DMS153 treated with DMSO at 0.1 percent for 48 hours (cell line): ENCODE measurements around the gene TNFAIP2.
A peak's percentile ranks its signal among the peaks of the same experiment; 100 is the strongest.

Experiments used
- DNase-seq: peaks from one replicate; lab custom pipeline; 2025; ENCODE audit not compliant: unreplicated experiment; lab: John Stamatoyannopoulos, UW

Gene TNFAIP2

GRCh38 chr14:103133210-103134140, 10.2 kb downstream of the TNFAIP2 start:
- no peak for DNase-seq

- DNase-seq, result no peak
These were observed 11.1 kb downstream of the TNFAIP2 start for GRCh38 chr14:103134405-103134804.

GRCh38 chr14:103134919-103135318, 11.7 kb downstream of the TNFAIP2 start:
- no peak for DNase-seq

- no peak for DNase-seq
These were observed 12.3 kb downstream of the TNFAIP2 start for GRCh38 chr14:103135333-103136260.

- DNase-seq, result no peak
These were observed 13.4 kb downstream of the TNFAIP2 start for GRCh38 chr14:103136388-103137271.

GRCh38 chr14:103137689-103138300, 14.5 kb downstream of the TNFAIP2 start:
- DNase-seq, result no peak

- no peak for DNase-seq
These were observed 15.3 kb downstream of the TNFAIP2 start for GRCh38 chr14:103138301-103139131.

GRCh38 chr14:103139132-103140025, 16.1 kb downstream of the TNFAIP2 start:
- no peak for DNase-seq

GRCh38 chr14:103140316-103141109, 17.3 kb downstream of the TNFAIP2 start:
- DNase-seq, result peak; percentile 32

GRCh38 chr14:103141117-103141796, 18.0 kb downstream of the TNFAIP2 start:
- DNase-seq, result peak; percentile 6

- no peak for DNase-seq
These were observed 18.8 kb downstream of the TNFAIP2 start for GRCh38 chr14:103142026-103142425.

GRCh38 chr14:103142721-103143302, 19.6 kb downstream of the TNFAIP2 start:
- no peak for DNase-seq

GRCh38 chr14:103143506-103143905, 20.2 kb downstream of the TNFAIP2 start:
- DNase-seq, result no peak

- no peak for DNase-seq
These were observed 20.8 kb downstream of the TNFAIP2 start for GRCh38 chr14:103144085-103144484.

- DNase-seq, result no peak
These were observed 23.0 kb downstream of the TNFAIP2 start for GRCh38 chr14:103146141-103146709.
